ENCODE results near the gene HLF. TPM values are rescaled to one million over a fixed set of nuclear protein-coding genes. Genes with fewer than 3 reads are reported as not detected.

The HLF gene
- total RNA-seq, 1 experiment from 2014 or later: 0.13 TPM

DNA sequence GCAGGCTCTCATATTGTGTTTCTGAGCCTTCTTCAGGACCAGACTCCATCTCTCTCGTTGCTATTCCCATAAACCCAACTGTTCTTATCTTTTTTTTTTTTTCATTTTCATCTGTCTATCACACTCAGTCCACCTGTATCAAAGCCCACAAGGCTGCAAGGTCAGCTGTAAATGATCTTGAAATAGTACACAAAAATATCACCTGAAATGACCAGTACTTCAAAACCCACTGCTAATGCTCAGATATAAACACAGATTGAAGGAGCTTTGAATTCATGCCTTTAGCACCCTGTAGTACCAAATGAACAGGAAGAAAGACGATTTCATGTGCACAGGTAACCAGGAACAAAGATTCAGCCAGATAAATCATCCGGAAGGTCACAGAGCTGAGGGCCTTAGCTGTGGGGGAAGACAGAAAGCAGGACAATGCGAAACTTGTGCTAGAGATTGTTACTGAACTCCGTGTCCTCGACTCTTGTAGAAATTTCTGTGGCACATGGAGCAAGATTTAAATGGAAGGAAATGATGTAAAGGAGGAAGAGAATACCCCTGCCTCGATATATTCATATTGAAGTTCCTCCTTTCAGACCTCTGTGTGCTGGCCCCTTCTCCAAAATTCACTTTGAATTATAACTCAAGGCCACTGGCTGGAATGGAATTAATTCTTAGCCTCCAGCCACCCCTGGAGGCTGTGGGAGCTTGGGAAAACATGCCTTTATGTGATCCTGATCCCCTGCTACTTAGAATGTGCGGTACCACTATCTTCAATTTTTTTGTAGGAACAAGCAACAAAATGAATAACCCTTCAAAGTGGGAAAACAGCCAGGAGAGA, 4.1 kb downstream of the HLF start:
- H3K4me1 ChIP-seq (ENCODE audit: control insufficient read depth, insufficient read depth, low read length): peaks cover 11% of the 10 kb centered on the region
- no peaks in the 10 kb centered on the region for H3K36me3 ChIP-seq (ENCODE audit: control insufficient read depth, insufficient read depth, low read length)
- no peak overlapping the region for H3K27ac ChIP-seq (ENCODE audit: low read length)
- no TSS peak for BruUV-seq (replicated peaks)
- no peaks in the 10 kb centered on the region for H3K9me3 ChIP-seq (ENCODE audit: control insufficient read depth, insufficient read depth, low read depth, low read length)
- peaks cover 41% of the 10 kb centered on the region for H3K27me3 ChIP-seq (ENCODE audit: control insufficient read depth, insufficient read depth, low read length)
- H3K4me3 ChIP-seq (ENCODE audit: low read depth in 2 of 2, low read length in 2 of 2): no peak overlapping the region
- POLR2A ChIA-PET: interaction anchor here (0.7 kb wide), 1 partner anchor 58 kb away, joined by 6 read pairs; no protein-coding TSS in a partner anchor
- no peak for DNase-seq (ENCODE audit: low read depth, low spot score)
- intact Hi-C loops (cut with micrococcal nuclease; ENCODE audit: unreplicated experiment): no loop called here
- in situ Hi-C loops (cut with HindIII; ENCODE audit: low pct_unique_long_range_greater_than_20kb, low sequenced_read_pairs): no loop called here
- ATAC-seq: no peak
- TF ChIP-seq, protein P1, sequence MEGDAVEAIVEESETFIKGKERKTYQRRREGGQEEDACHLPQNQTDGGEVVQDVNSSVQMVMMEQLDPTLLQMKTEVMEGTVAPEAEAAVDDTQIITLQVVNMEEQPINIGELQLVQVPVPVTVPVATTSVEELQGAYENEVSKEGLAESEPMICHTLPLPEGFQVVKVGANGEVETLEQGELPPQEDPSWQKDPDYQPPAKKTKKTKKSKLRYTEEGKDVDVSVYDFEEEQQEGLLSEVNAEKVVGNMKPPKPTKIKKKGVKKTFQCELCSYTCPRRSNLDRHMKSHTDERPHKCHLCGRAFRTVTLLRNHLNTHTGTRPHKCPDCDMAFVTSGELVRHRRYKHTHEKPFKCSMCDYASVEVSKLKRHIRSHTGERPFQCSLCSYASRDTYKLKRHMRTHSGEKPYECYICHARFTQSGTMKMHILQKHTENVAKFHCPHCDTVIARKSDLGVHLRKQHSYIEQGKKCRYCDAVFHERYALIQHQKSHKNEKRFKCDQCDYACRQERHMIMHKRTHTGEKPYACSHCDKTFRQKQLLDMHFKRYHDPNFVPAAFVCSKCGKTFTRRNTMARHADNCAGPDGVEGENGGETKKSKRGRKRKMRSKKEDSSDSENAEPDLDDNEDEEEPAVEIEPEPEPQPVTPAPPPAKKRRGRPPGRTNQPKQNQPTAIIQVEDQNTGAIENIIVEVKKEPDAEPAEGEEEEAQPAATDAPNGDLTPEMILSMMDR (IDR thresholded peaks at IDR 0.05): no peak
- no peak for TF ChIP-seq POLR2AphosphoS5 (IDR thresholded peaks at IDR 0.05; ENCODE audit: low read depth, low read length)
- TF ChIP-seq, protein P2, sequence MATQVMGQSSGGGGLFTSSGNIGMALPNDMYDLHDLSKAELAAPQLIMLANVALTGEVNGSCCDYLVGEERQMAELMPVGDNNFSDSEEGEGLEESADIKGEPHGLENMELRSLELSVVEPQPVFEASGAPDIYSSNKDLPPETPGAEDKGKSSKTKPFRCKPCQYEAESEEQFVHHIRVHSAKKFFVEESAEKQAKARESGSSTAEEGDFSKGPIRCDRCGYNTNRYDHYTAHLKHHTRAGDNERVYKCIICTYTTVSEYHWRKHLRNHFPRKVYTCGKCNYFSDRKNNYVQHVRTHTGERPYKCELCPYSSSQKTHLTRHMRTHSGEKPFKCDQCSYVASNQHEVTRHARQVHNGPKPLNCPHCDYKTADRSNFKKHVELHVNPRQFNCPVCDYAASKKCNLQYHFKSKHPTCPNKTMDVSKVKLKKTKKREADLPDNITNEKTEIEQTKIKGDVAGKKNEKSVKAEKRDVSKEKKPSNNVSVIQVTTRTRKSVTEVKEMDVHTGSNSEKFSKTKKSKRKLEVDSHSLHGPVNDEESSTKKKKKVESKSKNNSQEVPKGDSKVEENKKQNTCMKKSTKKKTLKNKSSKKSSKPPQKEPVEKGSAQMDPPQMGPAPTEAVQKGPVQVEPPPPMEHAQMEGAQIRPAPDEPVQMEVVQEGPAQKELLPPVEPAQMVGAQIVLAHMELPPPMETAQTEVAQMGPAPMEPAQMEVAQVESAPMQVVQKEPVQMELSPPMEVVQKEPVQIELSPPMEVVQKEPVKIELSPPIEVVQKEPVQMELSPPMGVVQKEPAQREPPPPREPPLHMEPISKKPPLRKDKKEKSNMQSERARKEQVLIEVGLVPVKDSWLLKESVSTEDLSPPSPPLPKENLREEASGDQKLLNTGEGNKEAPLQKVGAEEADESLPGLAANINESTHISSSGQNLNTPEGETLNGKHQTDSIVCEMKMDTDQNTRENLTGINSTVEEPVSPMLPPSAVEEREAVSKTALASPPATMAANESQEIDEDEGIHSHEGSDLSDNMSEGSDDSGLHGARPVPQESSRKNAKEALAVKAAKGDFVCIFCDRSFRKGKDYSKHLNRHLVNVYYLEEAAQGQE (IDR thresholded peaks at IDR 0.05; ENCODE audit: insufficient read depth in 1 of 2, low read depth in 2 of 2, low read length in 1 of 2): no peak
- CTCF ChIA-PET: no interaction called here

DNA sequence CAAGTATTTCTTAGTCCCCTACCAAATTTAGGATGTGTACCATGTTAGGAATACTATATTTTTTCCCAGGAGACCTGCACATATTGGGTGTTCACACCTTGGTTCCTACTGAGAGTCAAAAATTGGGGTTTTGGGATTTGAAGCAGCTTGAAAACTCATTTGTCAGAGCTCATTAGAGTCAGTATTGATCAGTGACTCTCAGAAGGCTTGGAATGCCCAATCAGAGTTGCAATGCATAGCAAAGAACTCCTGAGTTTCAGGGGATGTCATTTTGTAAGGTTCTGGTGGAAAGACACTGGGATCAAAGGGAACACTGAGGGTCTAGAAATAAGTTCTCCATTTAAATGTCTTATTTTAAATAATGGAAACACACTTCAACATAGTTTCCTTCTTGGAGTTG, 5.1 kb downstream of the HLF start:
- Histone ChIP-seq H3K27ac (ENCODE audit: low read length) (no peak overlapping the region), H3K4me3 (ENCODE audit: low read depth in 2 of 2, low read length in 2 of 2) (no peak overlapping the region), H3K27me3 (ENCODE audit: control insufficient read depth, insufficient read depth, low read length) (peaks cover 34% of the 10 kb centered on the region), H3K36me3 (ENCODE audit: control insufficient read depth, insufficient read depth, low read length) (no peaks in the 10 kb centered on the region), H3K9me3 (ENCODE audit: control insufficient read depth, insufficient read depth, low read depth, low read length) (no peaks in the 10 kb centered on the region), H3K4me1 (ENCODE audit: control insufficient read depth, insufficient read depth, low read length) (peaks cover 6% of the 10 kb centered on the region)
- ChIA-PET CTCF (no interaction called here), POLR2A (no interaction called here)
- in situ Hi-C loops (cut with HindIII; ENCODE audit: low pct_unique_long_range_greater_than_20kb, low sequenced_read_pairs): no loop called here
- no TSS peak for BruUV-seq (replicated peaks)
- intact Hi-C loops (cut with micrococcal nuclease; ENCODE audit: unreplicated experiment): no loop called here
- ATAC-seq (no peak), DNase-seq (ENCODE audit: low read depth, low spot score) (no peak)
- TF ChIP-seq SIN3A (IDR thresholded peaks at IDR 0.05; ENCODE audit: borderline replicate concordance, insufficient read depth, low read depth, low read length): no peak
- no peak for TF ChIP-seq TCF7L2 (IDR thresholded peaks at IDR 0.05; ENCODE audit: low read depth, low read length)
- no peak for TF ChIP-seq POLR2AphosphoS5 (IDR thresholded peaks at IDR 0.05; ENCODE audit: low read depth, low read length)
- TF ChIP-seq, protein P2 (IDR thresholded peaks at IDR 0.05; ENCODE audit: insufficient read depth in 1 of 2, low read depth in 2 of 2, low read length in 1 of 2): no peak
- TF ChIP-seq, protein P1 (IDR thresholded peaks at IDR 0.05): no peak

Measured in Panc1 (cell line).